ENCODE measurements around the gene FADS2. TPM values are rescaled to one million over a fixed set of nuclear protein-coding genes. Genes with fewer than 3 reads are reported as not detected.
A peak's percentile ranks its signal among the peaks of the same experiment; 100 is the strongest.

Gene FADS2
- total RNA-seq, 2 experiments from 2014 or later = 0.95 to 2.8 TPM

DNA sequence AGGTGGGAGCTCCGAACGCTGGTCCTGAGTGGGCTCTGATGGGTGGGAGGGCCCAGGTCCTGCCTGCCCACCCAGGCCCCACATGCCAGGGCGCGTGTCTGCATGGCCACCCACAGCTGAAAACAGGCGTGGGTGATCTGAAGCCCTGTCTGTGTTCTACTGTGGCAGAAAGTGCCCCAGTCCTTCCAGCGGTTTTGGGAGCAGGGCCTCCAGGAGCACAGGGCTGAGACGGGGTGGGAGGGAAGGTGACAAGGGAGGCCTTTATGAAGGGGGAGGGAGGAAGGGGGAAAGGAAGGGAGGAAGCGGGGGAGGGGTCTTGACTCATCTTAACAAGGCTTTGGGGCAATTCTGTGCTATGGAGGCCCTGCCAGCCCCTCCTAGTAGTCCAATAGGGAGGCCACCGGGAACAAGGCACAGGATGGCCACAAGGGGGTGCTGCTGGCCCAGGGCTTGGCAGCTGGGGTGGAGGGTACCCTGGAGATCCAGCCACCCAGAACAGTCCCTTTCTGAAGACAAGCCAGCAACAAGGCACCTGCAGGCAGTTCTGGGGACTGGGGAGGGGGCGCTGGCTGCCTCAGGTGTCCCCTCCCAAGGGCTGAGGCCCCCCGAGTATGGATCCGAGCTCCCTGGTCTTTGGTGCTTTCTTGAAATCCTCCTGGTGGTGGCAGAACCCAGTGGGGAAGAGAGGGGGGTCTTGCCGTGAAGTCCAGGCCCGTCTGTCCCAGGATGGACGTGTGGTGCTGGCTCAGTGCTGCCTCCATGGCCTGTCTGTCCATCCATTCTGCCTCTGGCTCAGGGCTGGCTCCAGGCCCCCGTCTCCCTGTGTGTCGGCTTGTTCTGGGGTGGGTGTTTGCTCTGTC lies 69.5 kb downstream of the FADS2 start:
- TF ChIP-seq, protein P1, sequence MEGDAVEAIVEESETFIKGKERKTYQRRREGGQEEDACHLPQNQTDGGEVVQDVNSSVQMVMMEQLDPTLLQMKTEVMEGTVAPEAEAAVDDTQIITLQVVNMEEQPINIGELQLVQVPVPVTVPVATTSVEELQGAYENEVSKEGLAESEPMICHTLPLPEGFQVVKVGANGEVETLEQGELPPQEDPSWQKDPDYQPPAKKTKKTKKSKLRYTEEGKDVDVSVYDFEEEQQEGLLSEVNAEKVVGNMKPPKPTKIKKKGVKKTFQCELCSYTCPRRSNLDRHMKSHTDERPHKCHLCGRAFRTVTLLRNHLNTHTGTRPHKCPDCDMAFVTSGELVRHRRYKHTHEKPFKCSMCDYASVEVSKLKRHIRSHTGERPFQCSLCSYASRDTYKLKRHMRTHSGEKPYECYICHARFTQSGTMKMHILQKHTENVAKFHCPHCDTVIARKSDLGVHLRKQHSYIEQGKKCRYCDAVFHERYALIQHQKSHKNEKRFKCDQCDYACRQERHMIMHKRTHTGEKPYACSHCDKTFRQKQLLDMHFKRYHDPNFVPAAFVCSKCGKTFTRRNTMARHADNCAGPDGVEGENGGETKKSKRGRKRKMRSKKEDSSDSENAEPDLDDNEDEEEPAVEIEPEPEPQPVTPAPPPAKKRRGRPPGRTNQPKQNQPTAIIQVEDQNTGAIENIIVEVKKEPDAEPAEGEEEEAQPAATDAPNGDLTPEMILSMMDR (conservative IDR thresholded peaks at IDR 0.05; ENCODE audit: low read length) = peak; percentile 88
- TF ChIP-seq EZH2phosphoT487 (IDR thresholded peaks at IDR 0.05; ENCODE audit: borderline replicate concordance, low read depth, low read length) = no peak
- ChIA-PET POLR2A (interaction anchor here (0.8 to 2.1 kb wide), 3 partner anchors 17 to 184 kb away, joined by 3 to 11 read pairs (median 5); no protein-coding TSS in a partner anchor), CTCF (ENCODE audit: unreplicated experiment) (interaction anchor here (1.2 to 4.2 kb wide), 7 partner anchors 11 to 210 kb away, joined by 3 to 28 read pairs (median 10); no protein-coding TSS in a partner anchor)
- H3K27ac ChIP-seq (ENCODE audit: low read depth, low read length, poor library complexity, severe bottlenecking) = no peak overlapping the region
- peak overlapping the region; percentile 27; the same call in 1 of the 2 replicates for H2AFZ ChIP-seq (ENCODE audit: low read length)
- intact Hi-C loops (cut with micrococcal nuclease; ENCODE audit: unreplicated experiment) = loop anchor here (1.0 to 5.0 kb wide), 4 partner anchors 26 to 210 kb away; no protein-coding TSS in a partner anchor
- no peaks in the 10 kb centered on the region for H3K9me3 ChIP-seq (ENCODE audit: low read length)
- no TSS peak for BruUV-seq (replicated peaks)
- H3K79me2 ChIP-seq (ENCODE audit: insufficient read depth, low read depth, low read length) = no peaks in the 10 kb centered on the region
- H3K4me2 ChIP-seq (ENCODE audit: low read length) = no peak overlapping the region
- peaks cover 24% of the 10 kb centered on the region for H3K4me1 ChIP-seq (ENCODE audit: insufficient read depth, low read length, poor library complexity, severe bottlenecking)
- DNase-seq (ENCODE audit: low spot score) = peak; percentile 83
- no peaks in the 10 kb centered on the region for H4K20me1 ChIP-seq (ENCODE audit: insufficient read depth, low read length)
- H3K36me3 ChIP-seq (ENCODE audit: insufficient read depth, low read length) = no peaks in the 10 kb centered on the region
- H3K4me3 ChIP-seq (ENCODE audit: low read depth, low read length, poor library complexity, severe bottlenecking) = no peak overlapping the region
- no peaks in the 10 kb centered on the region for H3K9me2 ChIP-seq (ENCODE audit: insufficient read depth, low read length)

DNA sequence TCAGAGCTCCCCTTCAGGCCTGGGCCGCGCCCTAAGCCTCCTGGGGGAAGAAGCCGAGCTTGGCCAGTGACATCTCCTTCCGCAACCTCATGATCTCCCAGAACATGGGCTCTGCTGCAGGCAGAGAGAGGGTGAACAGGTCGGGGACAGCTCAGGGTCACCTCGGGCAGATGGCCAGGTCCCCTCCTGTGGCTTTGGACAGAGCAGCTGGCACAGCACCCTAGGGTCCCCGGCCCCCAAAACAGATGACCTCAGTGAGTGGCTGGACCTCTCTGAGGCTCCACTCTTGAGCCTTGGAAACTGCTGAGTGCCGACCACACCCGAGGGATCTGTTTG lies 70.1 kb downstream of the FADS2 start:
- Histone ChIP-seq H3K9me2 (ENCODE audit: insufficient read depth, low read length) (no peaks in the 10 kb centered on the region), H3K9me3 (ENCODE audit: low read length) (no peaks in the 10 kb centered on the region), H4K20me1 (ENCODE audit: insufficient read depth, low read length) (no peaks in the 10 kb centered on the region), H3K4me1 (ENCODE audit: insufficient read depth, low read length, poor library complexity, severe bottlenecking) (peaks cover 20% of the 10 kb centered on the region), H3K4me3 (ENCODE audit: low read depth, low read length, poor library complexity, severe bottlenecking) (no peak overlapping the region), H3K79me2 (ENCODE audit: insufficient read depth, low read depth, low read length) (no peaks in the 10 kb centered on the region), H3K36me3 (ENCODE audit: insufficient read depth, low read length) (no peaks in the 10 kb centered on the region), H2AFZ (ENCODE audit: low read length) (no peak overlapping the region), H3K4me2 (ENCODE audit: low read length) (0 out of 2 replicates have a peak overlapping the region, but pooled peaks have one; percentile 39), H3K27ac (ENCODE audit: low read depth, low read length, poor library complexity, severe bottlenecking) (no peak overlapping the region)
- BruUV-seq (replicated peaks) = no TSS peak
- no peak for TF ChIP-seq EZH2phosphoT487 (IDR thresholded peaks at IDR 0.05; ENCODE audit: borderline replicate concordance, low read depth, low read length)
- TF ChIP-seq, protein P1 (conservative IDR thresholded peaks at IDR 0.05; ENCODE audit: low read length) = no peak
- ChIA-PET CTCF (ENCODE audit: unreplicated experiment) (interaction anchor here (0.6 to 4.2 kb wide), 10 partner anchors 10 to 869 kb away, joined by 3 to 28 read pairs (median 10); no protein-coding TSS in a partner anchor), POLR2A (interaction anchor here (0.6 to 2.1 kb wide), 5 partner anchors 18 to 856 kb away, joined by 3 to 11 read pairs (median 3); partner anchors contain the start of gene ZBTB3)
- intact Hi-C loops (cut with micrococcal nuclease; ENCODE audit: unreplicated experiment) = loop anchor here (5.0 kb wide), 2 partner anchors 64 to 209 kb away; no protein-coding TSS in a partner anchor
- DNase-seq (ENCODE audit: low spot score) = no peak

Measured in OCI-LY7 (cell line).